ENCODE results near the gene TREML4.

DNA sequence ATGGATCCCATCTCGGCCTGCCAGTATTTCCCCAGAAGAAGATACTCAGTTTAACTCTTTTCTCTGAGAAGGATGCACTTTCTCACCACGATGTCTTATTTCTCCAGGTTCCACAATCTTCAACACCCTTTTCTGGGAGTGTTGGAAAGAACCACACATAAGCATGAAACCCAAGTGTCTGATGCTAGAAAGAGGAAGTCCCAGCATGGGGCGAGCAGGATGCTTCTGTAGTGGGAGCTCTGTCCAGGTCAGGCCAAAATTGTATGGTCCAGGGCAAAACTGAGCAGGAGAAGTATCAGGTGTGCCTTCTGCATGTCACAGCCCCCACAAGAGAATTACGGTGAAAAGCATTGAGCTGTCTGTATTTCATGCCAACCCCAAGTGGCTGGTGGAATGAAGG is 47.3 kb downstream of the TREML4 start:
- TF ChIP-seq SIN3A (IDR thresholded peaks at IDR 0.05; ENCODE audit: borderline replicate concordance, insufficient read depth, low read length) (no peak), POLR2AphosphoS5 (IDR thresholded peaks at IDR 0.05; ENCODE audit: low read depth, low read length) (no peak)
